ENCODE measurements around the gene EPHA4.

DNA sequence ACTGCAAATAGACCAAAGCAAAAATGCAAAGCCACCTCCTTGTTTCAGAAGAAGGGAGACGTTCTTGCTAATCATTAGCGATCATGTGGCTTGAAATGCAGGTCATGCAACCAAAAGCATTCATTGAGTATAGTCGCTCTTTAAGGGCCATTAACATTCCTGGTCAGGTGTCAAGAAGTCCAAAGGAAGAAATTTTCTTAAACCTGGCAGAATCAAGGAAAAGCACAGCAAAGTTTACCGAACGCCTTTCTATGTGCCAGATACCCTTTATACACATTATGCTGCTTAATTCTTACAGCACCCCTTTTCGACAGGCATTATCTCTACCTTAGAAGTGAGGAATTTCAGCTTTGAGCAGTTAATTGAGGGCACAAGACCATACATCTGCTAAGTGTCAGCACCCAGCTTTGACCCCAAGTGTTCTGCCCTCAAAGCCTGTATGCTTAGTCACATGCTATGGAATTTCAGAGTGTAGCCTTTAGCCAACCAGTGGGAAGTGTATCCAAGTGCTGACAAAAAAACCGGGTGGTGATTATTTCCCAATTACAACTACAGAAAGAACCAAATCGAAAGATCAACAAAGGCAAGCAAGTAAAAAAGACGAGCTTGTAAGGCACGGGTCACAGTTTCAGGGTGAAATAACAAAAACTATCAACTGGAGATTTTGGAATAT lies 70.8 kb downstream of the EPHA4 start:
- TF ChIP-seq, protein P1, sequence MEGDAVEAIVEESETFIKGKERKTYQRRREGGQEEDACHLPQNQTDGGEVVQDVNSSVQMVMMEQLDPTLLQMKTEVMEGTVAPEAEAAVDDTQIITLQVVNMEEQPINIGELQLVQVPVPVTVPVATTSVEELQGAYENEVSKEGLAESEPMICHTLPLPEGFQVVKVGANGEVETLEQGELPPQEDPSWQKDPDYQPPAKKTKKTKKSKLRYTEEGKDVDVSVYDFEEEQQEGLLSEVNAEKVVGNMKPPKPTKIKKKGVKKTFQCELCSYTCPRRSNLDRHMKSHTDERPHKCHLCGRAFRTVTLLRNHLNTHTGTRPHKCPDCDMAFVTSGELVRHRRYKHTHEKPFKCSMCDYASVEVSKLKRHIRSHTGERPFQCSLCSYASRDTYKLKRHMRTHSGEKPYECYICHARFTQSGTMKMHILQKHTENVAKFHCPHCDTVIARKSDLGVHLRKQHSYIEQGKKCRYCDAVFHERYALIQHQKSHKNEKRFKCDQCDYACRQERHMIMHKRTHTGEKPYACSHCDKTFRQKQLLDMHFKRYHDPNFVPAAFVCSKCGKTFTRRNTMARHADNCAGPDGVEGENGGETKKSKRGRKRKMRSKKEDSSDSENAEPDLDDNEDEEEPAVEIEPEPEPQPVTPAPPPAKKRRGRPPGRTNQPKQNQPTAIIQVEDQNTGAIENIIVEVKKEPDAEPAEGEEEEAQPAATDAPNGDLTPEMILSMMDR (IDR thresholded peaks at IDR 0.05), result no peak
- no peak for TF ChIP-seq POLR2A (IDR thresholded peaks at IDR 0.05)
- TF ChIP-seq POLR2AphosphoS5 (IDR thresholded peaks at IDR 0.05), result no peak

Measured in prostate gland (tissue), 2 donors.